GM18498 (cell line): ENCODE measurements around the gene MYO1H.

Experiments
- ATAC-seq: cut with Tn5 transposase; IDR thresholded peaks from one replicate; pipeline ENCODE4 v1.9.1; 2021; ENCODE audit warnings: mild to moderate bottlenecking, moderate library complexity; ENCODE audit not compliant: unreplicated experiment

Gene MYO1H

DNA sequence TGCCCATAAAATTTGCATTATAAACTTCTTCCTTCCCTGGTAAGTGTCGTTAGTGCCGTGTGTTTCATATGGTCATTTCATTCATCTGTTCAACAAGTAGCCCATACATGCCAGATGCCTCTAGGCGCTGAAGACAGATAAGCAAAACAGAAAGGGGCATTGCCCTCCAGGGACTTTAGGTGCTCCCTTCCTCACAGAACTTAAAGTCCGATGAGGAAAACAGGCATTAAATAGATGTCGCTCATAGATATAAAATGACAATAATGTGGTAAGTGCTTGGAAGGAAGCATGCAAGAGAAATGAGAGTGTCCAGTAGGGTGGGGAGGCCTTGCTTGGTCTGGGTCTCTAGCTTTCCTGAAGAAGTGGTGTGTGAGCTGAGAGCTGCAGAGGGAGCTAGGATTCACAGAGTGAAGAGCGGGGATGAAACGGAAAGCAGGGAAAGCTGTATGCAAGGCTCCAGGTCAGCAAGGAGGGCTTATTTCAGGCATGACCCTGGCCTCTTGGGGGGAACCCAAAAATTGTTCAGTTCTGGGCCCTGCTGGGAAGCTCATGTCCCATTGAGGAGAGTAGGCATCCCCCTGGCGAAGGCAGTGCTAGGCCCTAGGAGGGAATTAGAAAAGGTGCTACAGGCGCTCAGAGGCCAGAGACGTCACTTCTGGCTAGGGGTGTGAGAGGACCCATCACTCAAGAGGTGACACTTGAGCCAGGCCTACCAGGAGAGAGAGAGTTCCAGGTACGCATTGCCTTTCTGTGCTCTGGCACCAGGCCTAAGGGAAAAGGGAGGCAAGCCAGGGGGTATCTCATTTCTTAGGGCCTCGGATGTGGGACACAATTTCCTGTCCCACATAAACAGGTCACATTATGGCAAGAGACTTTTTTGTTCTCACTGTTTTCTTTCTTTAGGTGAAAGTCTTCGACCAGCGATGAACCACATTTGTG, 141.6 kb downstream of the MYO1H start:
- ATAC-seq: no peak

DNA sequence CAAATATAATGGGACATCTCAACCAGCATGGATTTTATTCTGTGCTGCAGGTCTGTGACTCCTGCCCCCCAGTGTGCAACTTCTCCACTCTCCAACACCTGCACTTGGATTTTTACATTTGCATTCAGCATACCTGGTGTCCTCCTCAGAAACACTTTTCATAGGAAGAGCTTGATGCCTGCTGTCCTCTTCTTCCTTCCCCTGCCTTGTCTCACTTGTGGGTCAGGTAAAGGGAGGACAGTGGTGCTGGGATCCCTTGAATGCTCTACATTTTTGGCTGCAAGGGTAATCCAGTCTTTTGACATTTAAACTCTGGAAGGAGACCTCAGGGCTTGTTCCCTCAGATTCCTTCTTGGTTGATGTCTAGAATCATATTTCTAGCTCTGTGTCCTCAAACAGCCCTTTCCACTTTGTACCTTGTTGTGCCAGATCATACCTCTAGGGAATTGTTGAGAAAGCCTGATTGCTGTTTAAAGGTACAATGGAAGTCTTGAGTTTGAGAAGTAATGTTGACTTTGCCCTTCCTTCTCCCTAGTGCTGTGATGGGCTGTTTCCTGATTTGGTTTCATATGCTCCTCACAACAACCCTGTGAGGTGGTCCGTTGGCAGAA, 142.4 kb downstream of the MYO1H start:
- no peak for ATAC-seq

DNA sequence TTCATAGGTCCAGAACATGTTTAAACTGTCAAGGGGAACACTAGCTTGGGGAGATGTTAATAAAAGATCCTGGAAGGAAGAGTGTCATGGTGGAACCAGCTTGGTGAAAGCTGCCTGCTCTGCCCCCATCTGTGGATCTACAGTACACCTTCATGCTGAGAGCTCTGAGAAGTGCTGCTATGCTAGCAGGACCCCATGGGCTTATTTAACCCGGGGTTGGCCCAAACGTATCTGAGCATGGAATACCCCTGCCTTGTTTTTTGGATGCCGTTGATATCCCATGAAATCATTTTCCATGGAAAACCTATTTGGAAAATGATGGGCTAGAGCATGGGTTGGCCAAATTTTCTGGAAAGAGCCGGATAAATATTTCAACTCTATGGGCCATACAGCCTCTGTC, 144.0 kb downstream of the MYO1H start:
- no peak for ATAC-seq

DNA sequence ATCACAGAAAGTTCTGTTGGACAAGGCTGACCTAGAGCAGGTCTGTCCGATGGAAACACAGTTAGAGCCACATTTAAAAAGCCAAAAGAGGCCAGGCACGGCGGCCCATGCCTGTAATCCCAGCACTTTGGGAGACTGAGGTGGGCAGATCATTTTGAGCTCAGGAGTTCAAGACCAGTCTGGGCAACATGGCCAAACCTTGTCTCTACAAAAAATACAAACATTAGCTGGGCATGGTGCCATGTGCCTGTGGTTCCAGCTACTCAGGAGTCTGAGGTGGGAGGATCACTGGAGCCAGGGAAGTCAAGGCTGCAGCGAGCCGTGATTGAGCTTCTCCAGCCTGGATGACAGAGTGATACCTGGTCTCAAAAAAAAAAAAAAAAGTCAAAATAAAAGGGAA, 144.7 kb downstream of the MYO1H start:
- no peak for ATAC-seq

DNA sequence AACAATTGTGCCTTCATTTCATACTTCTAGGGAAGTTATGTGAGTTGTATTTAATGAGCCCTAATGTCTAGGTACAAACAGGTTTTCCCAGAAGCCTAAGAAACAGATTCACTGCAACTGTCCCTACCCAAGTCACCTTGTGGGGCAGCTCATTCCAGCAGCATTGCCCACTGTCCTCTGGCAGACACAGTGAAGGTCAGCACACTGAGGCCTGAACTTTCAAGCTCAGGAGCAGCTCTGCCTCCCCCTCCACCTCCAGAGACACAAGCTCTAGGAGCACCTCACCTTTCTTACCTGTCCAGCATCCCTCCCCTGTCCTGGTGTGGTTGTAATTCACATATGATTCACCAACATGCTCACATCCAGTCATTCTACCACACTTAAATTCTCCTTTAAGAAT, 145.4 kb downstream of the MYO1H start:
- no peak for ATAC-seq

DNA sequence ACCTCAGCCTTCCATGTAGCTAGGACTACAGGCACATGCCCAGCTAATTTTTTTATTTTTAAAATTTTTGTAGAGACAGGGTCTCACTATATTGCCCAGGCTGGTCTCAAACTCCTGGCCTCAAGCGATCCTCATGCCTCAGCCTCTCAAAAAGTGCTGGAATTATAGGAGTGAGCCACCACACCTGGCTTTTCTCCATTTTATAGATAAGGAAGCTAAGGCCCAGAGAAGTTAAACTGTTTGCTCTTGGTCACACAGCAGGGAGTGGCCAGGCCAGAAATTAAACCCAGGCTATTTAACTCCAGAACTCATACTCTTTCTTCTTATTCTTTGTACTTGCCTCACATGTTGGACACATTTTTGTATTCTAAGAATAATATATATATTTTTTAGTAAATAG, 146.2 kb downstream of the MYO1H start:
- ATAC-seq: no peak

DNA sequence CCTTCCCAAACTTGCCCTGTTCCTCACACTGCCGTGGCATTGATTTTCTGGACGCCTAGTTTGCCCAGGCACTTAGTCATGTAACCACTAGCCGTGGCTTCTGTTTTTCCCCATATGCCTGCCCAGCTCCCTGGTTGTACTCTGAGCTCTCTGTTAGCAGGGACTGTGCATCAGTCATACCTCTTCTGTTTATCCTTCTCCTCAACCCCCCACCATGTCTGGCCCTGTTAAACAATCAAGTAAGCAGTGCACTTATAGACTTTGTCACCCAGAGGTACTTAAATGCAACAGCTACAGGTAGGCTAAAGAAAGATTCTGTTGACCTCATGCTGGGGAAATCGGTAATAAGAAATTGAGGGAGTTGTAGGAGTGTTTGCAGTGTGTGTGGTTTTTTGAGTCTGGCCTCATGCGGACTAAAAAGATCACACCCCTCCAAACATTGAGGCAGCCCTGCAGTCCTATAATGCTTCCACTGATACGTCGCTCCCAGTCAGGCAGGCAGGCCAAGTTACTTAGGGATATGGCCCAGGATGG, 146.7 kb downstream of the MYO1H start:
- no peak for ATAC-seq

DNA sequence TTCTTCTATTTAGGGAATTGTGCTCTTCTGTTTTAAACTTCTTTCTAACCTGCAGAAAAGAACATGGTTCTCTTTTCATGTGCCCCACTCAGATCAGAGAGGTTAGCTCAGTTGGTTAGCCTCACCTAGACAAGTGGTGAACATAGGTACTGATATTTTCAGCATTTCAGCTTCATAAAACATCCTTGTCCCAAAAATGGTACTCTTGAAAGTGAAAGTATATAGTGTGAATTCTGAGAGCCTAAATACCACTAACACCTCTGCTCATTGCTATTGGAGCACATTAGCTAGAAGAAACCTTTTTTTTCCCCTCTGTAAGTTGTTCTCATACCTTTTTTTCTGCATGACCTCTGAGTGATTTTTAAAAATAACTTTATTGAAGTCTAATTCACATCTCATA, 147.3 kb downstream of the MYO1H start:
- no peak for ATAC-seq

DNA sequence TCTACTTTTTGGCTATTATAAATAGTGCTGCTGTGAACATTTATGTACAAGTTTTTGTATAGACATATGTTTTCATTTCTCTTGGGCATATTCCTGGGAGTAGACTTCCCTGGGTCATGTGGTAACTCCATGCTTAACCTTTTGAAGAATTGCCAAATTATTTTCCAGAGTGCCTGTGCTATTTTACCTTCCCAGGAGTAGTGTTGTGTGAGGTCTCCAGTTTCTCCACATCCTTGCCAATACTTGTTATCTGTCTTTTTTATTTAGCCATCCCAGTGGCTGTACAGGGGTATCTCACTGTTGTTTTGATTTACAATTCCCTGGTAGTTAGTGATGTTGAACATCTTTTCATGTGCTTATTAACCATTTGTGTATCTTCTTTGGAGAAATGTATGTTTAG, 148.6 kb downstream of the MYO1H start:
- no peak for ATAC-seq

DNA sequence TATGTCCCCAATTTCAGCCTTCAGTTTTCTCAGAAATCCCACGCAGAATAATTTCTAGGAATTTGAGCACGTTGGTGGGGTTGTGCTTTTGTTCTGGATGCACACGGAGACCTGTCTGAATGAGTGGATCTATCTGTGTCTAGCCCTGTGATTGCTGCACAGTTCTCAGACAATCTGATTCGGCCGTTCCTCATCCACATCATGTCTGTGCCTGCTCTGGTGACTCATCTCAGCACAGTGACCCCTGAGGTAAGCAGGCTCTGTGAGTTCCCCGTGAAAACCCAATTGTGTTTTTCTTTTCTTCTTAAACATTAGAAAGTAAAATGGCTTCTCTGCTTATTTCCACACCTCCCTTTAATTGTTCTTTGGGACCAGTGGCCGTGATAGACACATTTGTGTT, 150.0 kb downstream of the MYO1H start:
- no peak for ATAC-seq
